OCI-M2 (cell line): ENCODE results near the gene GNG11.

ENCODE experiments used
- DNase-seq: peaks from one replicate; lab custom pipeline; 2025; ENCODE audit not compliant: unreplicated experiment; lab: John Stamatoyannopoulos, UW

GNG11 gene

DNA sequence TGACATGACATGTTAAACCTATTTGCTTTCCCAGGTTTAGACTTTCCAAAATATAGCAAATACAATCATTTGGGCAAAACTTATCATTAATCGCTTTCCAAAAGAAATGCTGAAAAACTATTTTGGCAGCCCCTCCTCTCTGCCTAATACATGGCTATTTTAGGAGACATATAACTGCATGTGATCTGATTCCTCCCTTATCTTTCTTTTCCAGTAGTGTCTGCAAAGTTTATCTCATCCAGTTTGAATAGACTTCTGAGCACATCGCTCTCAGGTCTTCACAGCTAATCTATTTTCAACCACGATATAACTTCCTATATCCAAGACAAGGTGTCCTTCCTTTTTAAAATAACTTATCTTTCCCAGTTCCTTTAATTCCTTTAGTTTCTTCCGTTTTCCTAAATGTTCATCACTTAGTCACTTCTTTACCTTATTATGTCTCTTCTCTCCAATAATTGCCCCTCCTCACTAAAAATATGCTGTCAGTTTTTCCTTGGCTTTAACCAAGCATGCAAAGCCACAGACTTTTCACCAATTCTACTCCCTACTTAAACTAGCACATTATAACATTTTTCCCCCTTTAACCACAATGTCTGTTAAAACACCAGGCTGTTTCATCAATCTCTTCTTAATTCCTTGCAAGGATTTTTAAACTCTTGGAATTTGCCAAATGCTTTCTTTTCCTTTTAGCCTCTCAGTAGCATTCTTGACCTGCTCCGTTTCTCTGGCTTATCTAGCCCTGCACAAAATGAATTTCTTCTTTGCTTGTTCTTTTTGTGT, 24.4 kb downstream of the GNG11 start:
- DNase-seq = peak; percentile 32

DNA sequence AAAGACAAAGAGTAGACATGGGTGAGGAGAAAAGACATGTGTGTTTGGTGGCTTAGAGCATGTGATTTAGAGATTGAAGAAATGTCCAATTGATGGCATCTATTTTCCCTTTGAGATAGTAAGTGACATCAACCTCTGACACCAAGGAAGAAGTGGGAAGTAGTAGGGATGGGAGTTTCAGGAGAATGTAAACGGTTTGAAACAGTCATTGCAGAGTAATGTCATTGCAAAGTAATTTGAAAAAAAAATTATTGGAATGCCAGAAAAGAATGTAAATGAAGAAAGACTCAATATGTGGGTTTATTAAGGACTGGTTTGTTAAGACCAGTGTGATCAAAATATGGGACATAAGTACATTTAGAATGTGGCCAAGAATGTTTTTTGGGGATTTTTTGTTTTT, 26.6 kb downstream of the GNG11 start:
- no peak for DNase-seq

DNA sequence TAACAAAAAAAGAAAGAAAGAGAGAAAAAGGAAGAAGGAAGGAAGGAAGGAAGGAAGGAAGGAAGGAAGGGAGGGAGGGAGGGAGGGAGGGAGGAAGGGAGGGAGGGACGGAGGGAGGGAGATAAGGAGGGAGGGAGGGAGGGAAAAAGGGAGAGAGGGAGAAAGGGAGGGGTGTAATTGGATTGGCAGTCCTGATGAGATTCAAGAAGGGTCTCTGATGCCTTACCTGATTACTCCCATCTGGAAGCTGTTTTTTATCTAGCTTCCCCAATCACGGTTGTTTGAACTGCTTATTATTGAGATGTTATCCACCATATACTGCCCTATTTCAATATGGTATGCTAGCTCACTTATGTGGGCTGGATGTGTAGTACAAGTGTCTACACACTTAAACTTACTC, 27.3 kb downstream of the GNG11 start:
- DNase-seq = no peak

DNA sequence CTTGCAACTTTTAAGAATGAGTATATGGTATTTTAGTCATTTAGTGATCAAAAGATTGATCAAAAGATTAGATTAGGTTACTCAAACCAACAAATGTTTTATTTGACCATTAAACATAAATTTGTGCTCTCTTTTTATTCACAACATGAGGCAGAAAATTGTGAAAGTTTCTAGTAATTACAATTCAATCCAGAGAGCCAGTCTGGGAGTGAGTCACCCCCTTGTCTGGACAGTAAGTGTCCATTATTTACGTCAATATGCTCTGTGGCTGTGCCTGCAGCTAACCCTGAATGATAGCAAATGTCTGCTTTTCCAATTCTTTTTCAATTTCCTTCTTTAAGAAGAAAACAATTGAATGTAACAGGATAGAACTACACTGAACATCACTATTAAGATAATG, 27.9 kb downstream of the GNG11 start:
- DNase-seq = no peak

DNA sequence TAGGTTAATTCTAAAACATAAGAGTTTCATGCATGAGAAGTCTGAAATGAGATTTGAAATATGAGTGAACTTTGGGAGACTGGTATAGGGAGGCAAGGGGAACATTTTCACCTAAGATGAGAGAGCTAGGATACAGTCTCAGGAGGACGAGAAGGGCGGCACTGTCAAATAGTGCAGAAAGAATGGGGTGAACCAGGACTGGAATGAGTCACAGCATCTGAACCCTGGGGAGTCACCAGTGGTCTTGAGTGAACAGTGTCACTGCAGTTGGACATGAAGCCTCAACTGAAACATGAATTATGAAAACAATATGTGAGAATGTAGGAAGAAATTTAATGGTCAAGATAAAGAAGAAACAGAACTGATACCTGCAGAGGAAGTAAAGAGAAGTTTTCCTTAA, 33.8 kb downstream of the GNG11 start:
- no peak for DNase-seq

DNA sequence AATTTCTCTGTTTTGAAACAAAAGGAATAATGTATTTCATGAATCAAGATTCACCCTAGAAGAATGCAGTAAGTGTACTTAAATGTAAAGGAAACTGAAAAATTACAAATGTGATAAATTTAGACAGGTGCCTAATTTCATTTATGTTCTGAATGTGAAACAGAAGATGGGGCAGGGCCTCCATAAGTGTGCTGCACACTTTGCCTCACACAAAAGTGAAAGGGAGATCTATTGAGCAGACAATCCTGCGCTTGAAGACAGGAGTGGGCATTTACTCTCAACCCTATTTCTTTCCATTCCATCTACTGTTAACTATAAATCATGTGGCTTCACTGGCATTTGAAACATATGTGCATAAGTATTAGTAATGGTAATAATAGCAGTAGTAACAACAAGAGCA, 36.2 kb downstream of the GNG11 start:
- no peak for DNase-seq

DNA sequence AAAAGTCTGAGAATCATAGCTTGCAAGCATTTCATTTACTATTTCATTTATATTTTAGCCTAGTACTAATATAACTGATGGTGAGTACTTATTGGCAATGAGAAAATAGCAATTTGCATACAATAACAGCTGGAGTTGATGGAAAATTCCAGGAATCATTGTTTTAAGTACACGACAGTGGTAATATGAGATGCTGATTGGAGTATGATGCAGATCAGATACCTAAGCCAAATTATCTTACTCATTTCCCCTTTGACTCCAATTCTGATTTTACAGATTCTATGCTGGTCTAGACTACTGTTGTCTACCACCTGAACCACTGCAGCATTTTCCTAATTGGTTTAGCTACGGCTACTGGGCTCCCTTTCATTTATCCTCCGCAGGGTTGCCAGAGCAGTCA, 36.7 kb downstream of the GNG11 start:
- DNase-seq = no peak

DNA sequence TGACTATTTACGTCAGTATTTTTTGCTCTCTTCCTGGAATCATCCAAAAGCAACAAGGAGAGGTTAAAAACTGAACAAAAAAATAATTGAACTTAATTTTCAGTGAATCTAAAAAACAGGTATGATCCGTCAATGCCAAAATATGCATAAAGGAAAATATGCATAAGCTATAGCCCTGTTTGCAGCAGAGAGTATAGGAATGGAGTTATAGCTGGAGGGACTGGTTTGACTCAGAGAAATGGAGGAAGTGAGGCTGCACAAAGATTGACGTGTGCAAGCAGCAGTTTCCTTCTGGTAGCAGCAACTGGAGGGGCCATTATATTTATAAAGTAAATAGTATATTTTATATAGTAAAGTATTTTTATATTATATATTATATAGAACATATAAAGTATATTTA, 37.1 kb downstream of the GNG11 start:
- DNase-seq = no peak

DNA sequence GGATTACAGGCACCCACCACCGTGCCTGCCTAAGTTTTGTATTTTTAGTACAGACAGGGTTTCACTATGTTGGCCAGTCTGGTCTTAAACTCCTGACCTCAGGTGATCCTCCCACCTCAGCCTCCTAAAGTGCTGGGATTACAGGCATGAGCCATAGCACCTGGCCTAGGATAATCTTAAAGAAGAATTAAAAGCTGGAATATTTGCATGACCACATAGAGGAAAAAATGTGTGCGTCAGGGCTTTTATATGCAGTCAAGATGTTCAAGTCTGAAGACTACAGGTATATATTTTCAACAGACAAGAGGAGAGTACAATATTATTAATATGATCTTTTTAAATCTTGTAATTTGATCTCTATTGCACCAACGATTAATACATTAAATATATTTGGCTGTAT, 39.5 kb downstream of the GNG11 start:
- DNase-seq = no peak

DNA sequence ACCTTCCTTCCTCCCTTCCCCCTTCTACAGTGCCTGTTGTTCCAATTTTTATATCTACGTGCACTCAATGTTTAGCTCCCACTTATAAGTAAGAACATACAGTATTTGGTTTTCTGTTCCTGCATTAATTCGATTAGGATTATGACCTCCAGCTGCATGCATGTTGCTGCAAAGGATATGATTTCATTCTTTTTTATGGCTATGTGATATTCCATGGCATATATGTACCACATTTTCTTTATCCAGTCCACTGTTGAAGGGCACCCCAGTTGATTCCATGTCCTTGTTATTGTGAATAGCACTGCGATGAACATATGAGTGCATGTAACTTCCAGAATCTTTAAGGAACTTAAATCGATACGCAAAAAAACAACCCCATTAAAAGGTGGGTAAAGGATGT, 42.7 kb downstream of the GNG11 start:
- DNase-seq = no peak

DNA sequence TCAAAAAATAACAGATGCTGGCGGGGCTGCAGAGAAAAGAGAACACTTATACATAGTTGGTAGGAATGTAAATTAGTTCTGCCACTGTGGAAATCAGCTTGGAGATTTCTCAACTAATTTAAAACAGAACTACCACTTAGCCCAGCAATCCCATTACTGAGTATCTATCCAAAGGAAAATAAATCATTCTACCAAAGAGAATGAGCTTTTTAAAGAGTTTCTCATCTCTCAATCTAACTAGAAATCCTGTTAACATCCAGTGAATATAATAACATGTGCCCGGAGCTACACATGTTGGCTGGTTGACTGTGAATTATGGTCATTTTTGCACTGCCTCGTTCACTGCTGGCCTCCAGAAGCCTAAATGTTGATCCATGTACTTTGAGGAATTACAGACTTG, 43.3 kb downstream of the GNG11 start:
- no peak for DNase-seq

DNA sequence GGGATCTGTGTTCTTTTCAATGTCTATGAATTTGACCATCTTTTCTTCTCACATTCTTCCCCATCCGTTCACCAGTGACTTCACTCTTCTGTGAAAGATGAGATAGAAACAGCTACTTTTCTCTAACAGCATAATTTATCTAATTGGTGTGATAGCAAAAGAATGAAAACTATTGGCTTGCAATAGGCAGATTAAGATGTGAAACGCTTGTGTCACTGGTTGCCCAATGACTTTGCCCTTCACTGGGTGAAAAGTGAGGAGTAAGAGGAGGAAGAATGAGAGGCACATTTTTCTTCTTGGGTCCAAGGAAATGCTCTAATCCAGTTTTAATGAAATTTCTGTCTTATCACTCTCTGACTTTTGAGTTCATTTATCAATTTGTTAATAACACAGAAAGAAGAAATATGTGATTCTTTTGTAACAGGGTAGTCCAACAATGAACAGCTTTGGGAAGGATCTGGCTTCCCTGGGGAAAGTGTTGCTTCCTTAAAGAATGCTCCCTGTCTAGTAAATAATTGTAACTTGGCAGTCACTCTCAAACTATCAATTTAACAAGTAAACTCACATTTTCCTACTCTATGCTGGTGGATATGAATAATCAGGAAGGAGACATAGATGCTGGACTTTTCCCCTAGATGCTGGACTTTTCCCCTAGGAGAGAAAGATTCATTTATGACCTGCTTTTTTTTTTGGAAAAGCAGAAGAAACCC, 47.5 kb downstream of the GNG11 start:
- DNase-seq = no peak

DNA sequence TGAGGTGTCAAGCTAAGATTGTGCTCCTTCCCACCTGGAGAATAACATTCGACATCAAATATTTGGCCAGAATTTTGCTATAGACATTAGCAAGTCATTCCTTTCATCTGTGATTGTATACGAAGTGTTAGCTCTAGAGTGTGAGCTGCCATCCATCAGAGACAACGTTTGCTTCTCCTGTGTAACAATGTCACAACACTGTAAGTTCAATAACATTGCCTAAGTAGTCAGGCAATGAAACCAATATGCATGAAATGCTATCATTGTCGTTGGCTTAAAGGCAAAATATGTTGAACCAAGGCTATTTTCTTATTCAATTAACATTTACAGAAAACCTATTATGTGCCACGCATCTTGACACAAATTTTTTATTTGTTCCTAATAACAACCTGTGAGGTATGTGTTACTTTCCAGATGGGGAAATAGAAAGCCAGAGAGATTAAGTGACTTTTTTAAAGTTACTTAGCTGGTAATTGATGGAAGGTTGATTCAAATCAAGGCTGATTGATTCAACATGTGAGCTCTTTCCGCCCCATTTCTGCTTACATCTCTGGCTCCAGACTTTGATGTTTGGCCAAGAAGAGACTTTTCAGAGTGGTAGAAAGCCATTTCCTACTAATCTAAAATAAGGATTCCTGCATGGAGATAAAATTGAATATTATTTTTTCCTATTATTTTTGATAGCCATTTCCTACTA, 50.6 kb downstream of the GNG11 start:
- DNase-seq = no peak

DNA sequence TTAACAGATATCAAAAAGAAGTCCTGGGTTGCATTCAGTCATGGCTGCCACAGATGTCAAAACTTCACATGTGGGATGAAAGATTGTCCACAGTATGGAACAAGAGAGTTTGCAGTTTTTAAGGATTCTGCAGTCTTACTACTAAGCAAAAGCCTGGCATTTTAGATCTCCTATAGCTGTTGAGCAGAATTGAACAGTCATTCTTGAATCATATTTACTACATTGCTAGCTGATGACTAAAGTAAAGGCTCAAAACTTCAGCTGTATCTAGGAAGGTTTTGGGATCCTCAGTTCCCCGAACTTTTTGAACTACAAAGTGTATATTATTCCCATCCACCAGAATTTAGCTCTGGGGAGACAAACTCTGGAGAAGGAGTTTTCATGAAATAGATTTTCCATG, 51.6 kb downstream of the GNG11 start:
- DNase-seq = no peak

DNA sequence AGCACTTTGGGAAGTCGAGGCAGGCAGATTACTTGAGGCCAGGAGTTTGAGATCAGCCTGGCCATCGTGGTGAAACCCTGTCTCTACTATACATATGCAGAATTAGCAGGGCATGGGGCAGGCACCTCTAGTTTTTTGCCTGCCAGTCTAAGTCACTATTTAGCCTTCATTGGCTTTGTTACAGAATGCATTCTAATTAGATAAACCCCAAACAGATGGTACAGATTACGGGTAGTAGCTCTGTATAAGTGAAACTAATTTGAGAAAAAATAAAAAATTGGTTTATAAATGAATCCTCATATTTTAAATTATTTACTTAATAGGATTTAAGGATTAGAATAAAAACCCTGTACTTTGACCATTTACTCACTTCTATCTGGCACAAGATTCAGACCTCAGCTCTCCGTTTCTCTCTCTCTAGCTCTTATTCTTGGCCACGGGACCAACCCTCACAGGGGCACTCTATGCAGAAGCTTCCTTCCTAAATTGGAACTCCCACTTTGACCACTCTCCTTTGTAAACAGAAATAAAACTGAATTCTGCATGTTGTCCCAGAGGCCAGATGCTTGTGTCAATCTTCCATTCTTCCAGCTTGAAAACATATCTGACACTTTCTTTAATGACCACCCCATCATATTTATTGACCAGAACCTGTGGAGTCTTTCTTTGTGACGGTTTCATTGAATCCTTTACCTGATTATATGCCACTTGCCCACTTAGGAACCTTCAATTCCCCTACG, 55.8 kb downstream of the GNG11 start:
- DNase-seq = no peak
